NT2/D1 (cell line): ENCODE data around the gene NPSR1.

Experiments
- DNase-seq: peaks from one replicate; pipeline ENCODE4 v3.0.0-alpha.2; 2011; ENCODE audit warnings: low read depth, low spot score
- H3K27me3 ChIP-seq: 2 replicates; pipeline ENCODE4 v1.6.0; 2011; ENCODE audit warnings: mild to moderate bottlenecking; ENCODE audit not compliant: insufficient read length, insufficient read depth
- H3K36me3 ChIP-seq: 2 replicates; pipeline ENCODE4 v1.6.1; 2011; ENCODE audit warnings: mild to moderate bottlenecking, low read length, mixed read lengths; ENCODE audit not compliant: insufficient read depth, insufficient read length
- H3K4me1 ChIP-seq: 2 replicates; pipeline ENCODE4 v1.5.1; 2011; ENCODE audit not compliant: insufficient read depth, insufficient read length
- H3K4me3 ChIP-seq: 2 replicates; pipeline ENCODE4 v1.5.1; 2011; ENCODE audit warnings: low read depth; ENCODE audit not compliant: insufficient read length
- H3K9ac ChIP-seq: 2 replicates; pipeline ENCODE4 v1.6.0; 2011; ENCODE audit warnings: low read depth; ENCODE audit not compliant: insufficient read length
- H3K9me3 ChIP-seq: 2 replicates; pipeline ENCODE4 v1.5.1; 2011; ENCODE audit warnings: mild to moderate bottlenecking, low read length; ENCODE audit not compliant: insufficient read depth
- SUZ12 ChIP-seq: IDR thresholded peaks from 2 replicates; pipeline ENCODE4 v1.6.1; 2011; ENCODE audit not compliant: insufficient read length, insufficient read depth; ENCODE audit errors: extremely low read depth
- YY1 ChIP-seq: IDR thresholded peaks from 2 replicates; pipeline ENCODE4 v1.6.1; 2011; ENCODE audit not compliant: insufficient read length, insufficient read depth
- ZNF274 ChIP-seq: IDR thresholded peaks from 2 replicates; pipeline ENCODE4 v1.6.1; 2011; ENCODE audit warnings: mild to moderate bottlenecking, low read depth, low read length

NPSR1 gene

GRCh38 chr7:34757570-34758110, 99.6 kb downstream of the NPSR1 start:
- Histone ChIP-seq H3K27me3 (no peaks in the 10 kb centered on the region), H3K4me3 (no peak overlapping the region), H3K9me3 (no peaks in the 10 kb centered on the region), H3K9ac (no peak overlapping the region), H3K4me1 (no peaks in the 10 kb centered on the region), H3K36me3 (no peaks in the 10 kb centered on the region)
- TF ChIP-seq YY1: no peak
- no peak for TF ChIP-seq SUZ12
- no peak for TF ChIP-seq ZNF274
- DNase-seq: no peak

DNA sequence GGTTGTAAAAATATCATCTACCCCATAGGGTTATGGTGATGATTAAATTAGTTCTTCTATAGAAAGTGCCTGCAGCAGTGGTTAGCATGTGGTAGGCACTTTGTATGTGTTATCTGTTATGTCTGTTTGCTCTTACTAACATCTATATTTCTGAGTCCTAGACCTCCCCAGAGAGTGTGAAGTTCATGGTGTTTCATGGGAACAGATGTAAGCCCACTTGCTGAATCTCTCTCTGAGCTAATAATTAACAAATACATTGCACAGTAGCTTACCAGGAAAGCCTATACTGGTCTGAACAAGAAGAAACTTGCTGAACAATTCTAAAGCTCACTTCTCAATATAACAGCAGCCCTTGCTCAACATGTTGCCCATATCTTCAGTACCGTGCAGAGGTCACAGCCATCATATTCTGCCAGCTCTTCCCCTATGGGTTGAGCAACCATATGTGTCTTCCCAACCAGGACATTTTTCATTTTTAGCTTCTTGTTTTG, 100.1 kb downstream of the NPSR1 start:
- H3K4me1 ChIP-seq: no peaks in the 10 kb centered on the region
- H3K36me3 ChIP-seq: no peaks in the 10 kb centered on the region
- TF ChIP-seq SUZ12 (no peak), YY1 (no peak), ZNF274 (no peak)
- no peak overlapping the region for H3K9ac ChIP-seq
- DNase-seq: no peak
- no peaks in the 10 kb centered on the region for H3K9me3 ChIP-seq
- H3K4me3 ChIP-seq: no peak overlapping the region
- no peaks in the 10 kb centered on the region for H3K27me3 ChIP-seq

DNA sequence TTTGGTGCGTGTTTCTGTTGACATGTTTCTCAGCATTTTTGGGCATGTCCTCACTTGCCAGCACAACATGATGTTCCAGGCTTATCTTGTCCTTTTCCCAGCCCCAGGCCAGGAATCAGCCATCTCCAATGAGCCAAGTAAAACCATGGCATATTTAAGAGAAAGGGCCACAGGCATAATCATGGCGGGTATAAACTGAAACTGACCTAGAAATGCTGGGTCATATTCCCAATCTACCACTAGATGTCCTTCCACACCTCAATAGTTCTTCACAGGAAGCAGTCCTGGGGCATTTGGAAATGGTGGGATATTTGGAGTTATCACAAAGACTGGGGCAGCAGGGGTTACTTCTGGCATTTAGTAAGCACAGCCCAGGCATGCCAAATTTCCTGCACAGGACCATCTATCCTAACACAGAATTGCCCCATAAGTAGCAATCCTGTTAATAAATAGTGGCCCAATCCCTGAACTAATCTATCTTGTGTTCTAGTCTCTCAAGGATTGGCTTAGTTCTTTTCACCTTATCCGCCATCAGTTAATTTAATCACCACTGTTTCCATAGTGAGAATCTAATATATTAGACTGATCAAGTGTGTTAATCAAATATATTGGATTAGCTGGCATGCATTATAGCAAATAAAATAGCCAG, 101.6 kb downstream of the NPSR1 start:
- no peaks in the 10 kb centered on the region for H3K9me3 ChIP-seq
- peak; percentile 55 for DNase-seq
- no peak for TF ChIP-seq YY1
- no peak for TF ChIP-seq SUZ12
- TF ChIP-seq ZNF274: no peak
- no peak overlapping the region for H3K9ac ChIP-seq
- H3K4me1 ChIP-seq: no peaks in the 10 kb centered on the region
- no peaks in the 10 kb centered on the region for H3K36me3 ChIP-seq
- no peaks in the 10 kb centered on the region for H3K27me3 ChIP-seq
- H3K4me3 ChIP-seq: no peak overlapping the region

- Histone ChIP-seq H3K27me3 (no peaks in the 10 kb centered on the region), H3K36me3 (no peaks in the 10 kb centered on the region), H3K9ac (no peak overlapping the region), H3K9me3 (no peaks in the 10 kb centered on the region), H3K4me1 (no peaks in the 10 kb centered on the region), H3K4me3 (no peak overlapping the region)
- TF ChIP-seq YY1 (no peak), SUZ12 (no peak), ZNF274 (no peak)
- DNase-seq: no peak
These were observed 102.3 kb downstream of the NPSR1 start for GRCh38 chr7:34760271-34760670.

DNA sequence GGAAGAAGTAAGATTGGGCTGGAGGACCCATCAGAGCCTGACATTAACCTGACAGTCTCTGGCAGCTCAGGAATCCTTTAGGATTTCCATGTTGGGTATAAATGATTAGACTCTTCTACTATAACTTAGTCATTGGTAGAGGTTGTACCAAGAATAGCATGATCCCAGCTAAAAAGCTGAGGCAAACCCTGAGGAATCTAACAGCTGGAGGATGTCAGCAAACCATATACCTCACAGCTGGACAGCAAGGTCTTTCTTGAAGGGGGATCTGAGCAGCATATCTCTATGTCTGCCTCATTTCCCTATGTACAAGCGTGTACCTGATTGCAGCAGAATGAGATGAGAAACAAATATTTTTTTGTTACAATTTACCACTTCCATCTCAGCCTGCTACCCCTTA, 103.2 kb downstream of the NPSR1 start:
- TF ChIP-seq ZNF274: no peak
- TF ChIP-seq SUZ12: no peak
- TF ChIP-seq YY1: no peak
- no peaks in the 10 kb centered on the region for H3K4me1 ChIP-seq

GRCh38 chr7:34761627-34762026, 103.6 kb downstream of the NPSR1 start:
- no peaks in the 10 kb centered on the region for H3K27me3 ChIP-seq
- TF ChIP-seq ZNF274 (no peak), YY1 (no peak), SUZ12 (no peak)
- H3K4me3 ChIP-seq: no peak overlapping the region
- H3K36me3 ChIP-seq: no peaks in the 10 kb centered on the region
- no peak overlapping the region for H3K9ac ChIP-seq
- no peak for DNase-seq
- no peaks in the 10 kb centered on the region for H3K4me1 ChIP-seq
- H3K9me3 ChIP-seq: no peaks in the 10 kb centered on the region

More for the DNA sequence above, 103.2 kb downstream of the NPSR1 start:
- no peaks in the 10 kb centered on the region for H3K36me3 ChIP-seq
- no peak for DNase-seq
- H3K9me3 ChIP-seq: no peaks in the 10 kb centered on the region
- no peak overlapping the region for H3K9ac ChIP-seq
- no peaks in the 10 kb centered on the region for H3K27me3 ChIP-seq
- no peak overlapping the region for H3K4me3 ChIP-seq

DNA sequence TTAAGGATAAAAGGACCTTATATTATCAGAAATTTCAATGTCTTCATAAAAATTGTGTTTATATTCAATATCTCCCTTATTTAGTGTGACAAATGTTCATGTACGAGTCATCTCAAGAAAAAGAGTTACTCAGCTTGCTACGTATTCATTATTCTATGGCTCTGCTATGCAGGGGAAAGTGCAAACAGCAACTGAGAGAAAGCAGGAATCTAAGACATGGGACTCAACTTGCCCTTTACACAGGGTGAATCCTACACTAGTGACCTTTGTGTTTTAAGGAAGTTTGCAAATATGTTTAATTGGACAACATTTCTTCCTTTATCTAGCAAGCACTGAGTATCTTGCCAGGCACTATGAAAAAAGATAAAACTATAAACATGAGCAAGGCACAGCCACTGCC, 104.7 kb downstream of the NPSR1 start:
- Histone ChIP-seq H3K9me3 (no peaks in the 10 kb centered on the region), H3K4me3 (no peak overlapping the region), H3K36me3 (no peaks in the 10 kb centered on the region), H3K4me1 (no peaks in the 10 kb centered on the region), H3K9ac (no peak overlapping the region), H3K27me3 (no peaks in the 10 kb centered on the region)
- DNase-seq: no peak
- TF ChIP-seq YY1: no peak
- TF ChIP-seq SUZ12: no peak
- no peak for TF ChIP-seq ZNF274
